ENCODE measurements around the gene ELMO2. TPM values are rescaled to one million over a fixed set of nuclear protein-coding genes. Genes with fewer than 3 reads are reported as not detected.

The ELMO2 gene
- total and polyA plus RNA-seq, 9 of the 15 experiments (the other 6 are each of a cell fraction or from before 2014, with no cell fraction given) = 7.5 to 21.5 (median 15.9) TPM

GRCh38 chr20:46361381-46361780, 45.0 kb downstream of the ELMO2 start (continued):
- TF ChIP-seq JUN (IDR thresholded peaks at IDR 0.05; ENCODE audit: borderline replicate concordance, low read depth, low read length) (no peak), JUN (CRISPR knock-in tag; IDR thresholded peaks at IDR 0.05; ENCODE audit: borderline replicate concordance) (no peak), USF1 (CRISPR knock-in tag; IDR thresholded peaks at IDR 0.05) (no peak)

GRCh38 chr20:46359233-46359751, 47.1 kb downstream of the ELMO2 start:
- Histone ChIP-seq H3K4me2 (ENCODE audit: insufficient read depth, low read length) (no peak overlapping the region), H3K36me3 (ENCODE audit: control insufficient read depth, insufficient read depth, low read length) (peaks cover 78% of the 10 kb centered on the region; the same call in 2 of the 3 replicates), H3K9me3 (replicated peaks; ENCODE audit: control insufficient read depth, insufficient read depth, low read depth, low read length) (no peaks in the 10 kb centered on the region), H3K27me3 (ENCODE audit: control insufficient read depth in 2 of 2, insufficient read depth in 2 of 2, low read length in 2 of 2) (no peaks in the 10 kb centered on the region), H3K9ac (ENCODE audit: insufficient read depth in 1 of 2, low read depth in 2 of 2, low read length in 2 of 2) (0 out of 4 replicates have a peak overlapping the region, but pooled peaks of 1 of the 2 experiments have one; percentile 1), H2AFZ (ENCODE audit: low read depth, low read length) (no peak overlapping the region), H3K79me2 (ENCODE audit: control insufficient read depth, insufficient read depth, low read length) (peaks cover 34% of the 10 kb centered on the region), H3K9me1 (ENCODE audit: control insufficient read depth, insufficient read depth, low read length) (peaks cover 8% of the 10 kb centered on the region), H3K4me3 (no peak overlapping the region), H3K27ac (ENCODE audit: extremely low read depth, low read depth, low read length) (no peak overlapping the region), H3K4me1 (replicated peaks in 1 of 2; ENCODE audit: control insufficient read depth in 2 of 2, insufficient read depth in 2 of 2, low read length in 2 of 2) (peaks cover 4 to 36% of the 10 kb centered on the region in 2 experiments; a peak in 4 of 5 replicates), H4K20me1 (replicated peaks; ENCODE audit: control insufficient read depth, insufficient read depth, low read length) (peaks cover 38% of the 10 kb centered on the region)
- BruUV-seq (replicated peaks) = no TSS peak
- DNase-seq (ENCODE audit: extremely low read depth in 1 of 4, low spot score in 3 of 4) (no peak), ATAC-seq (no peak), FAIRE-seq (no peak)
- 81% methylated on average over 10 of the region's 10 CpGs for WGBS (ENCODE audit: insufficient coverage, low coverage, missing lambda C conversion rate)
- intact Hi-C loops (cut with micrococcal nuclease) (no loop called here), in situ Hi-C loops (cut with MboI) (loop anchor here (10.0 kb wide), 1 partner anchor 316 kb away; no protein-coding TSS in a partner anchor)
- POLR2A ChIA-PET = interaction anchor here (0.5 to 1.7 kb wide), 5 partner anchors 9 to 822 kb away, joined by 3 to 7 read pairs (median 4); no protein-coding TSS in a partner anchor
- CTCF ChIA-PET (ENCODE audit: low intra/inter-chr PET ratio) = no interaction called here
- no peak for TF ChIP-seq NR4A1 (CRISPR knock-in tag; IDR thresholded peaks at IDR 0.05)
- no peak for TF ChIP-seq NR4A1 (tag; IDR thresholded peaks at IDR 0.05)
- TF ChIP-seq ETV1 (tag; conservative IDR thresholded peaks at IDR 0.05; ENCODE audit: low read depth) = no peak
- no peak for TF ChIP-seq SREBF1 (IDR thresholded peaks at IDR 0.05; ENCODE audit: borderline replicate concordance, low read depth, low read length)
- no peak for TF ChIP-seq PKNOX1 (IDR thresholded peaks at IDR 0.05)
- no peak for TF ChIP-seq CBX2 (IDR thresholded peaks at IDR 0.05; ENCODE audit: insufficient read depth, low read length, poor library complexity, severe bottlenecking)
- no peak for TF ChIP-seq POLR2A (conservative IDR thresholded peaks at IDR 0.05)
- TF ChIP-seq ZNF79 (CRISPR knock-in tag; IDR thresholded peaks at IDR 0.05; ENCODE audit: low read depth) = no peak
- no peak for TF ChIP-seq ZNF140 (CRISPR knock-in tag; IDR thresholded peaks at IDR 0.05)
- no peak for TF ChIP-seq ARID1B (IDR thresholded peaks at IDR 0.05)
- no peak for TF ChIP-seq NFE2 (IDR thresholded peaks at IDR 0.05; ENCODE audit: low read depth)
- TF ChIP-seq ZBTB9 (CRISPR knock-in tag; IDR thresholded peaks at IDR 0.05) = no peak
